ENCODE measurements around the gene CIAO2B. TPM values are rescaled to one million over a fixed set of nuclear protein-coding genes. Genes with fewer than 3 reads are reported as not detected.
"Not testable (repeated sequence)": the region's sequence is repeated elsewhere in the genome, so short reads cannot be mapped to it uniquely, and the experiment has no call there.

CIAO2B gene
- total RNA-seq, 1 donor from 2014 or later, result 63.1 TPM

DNA sequence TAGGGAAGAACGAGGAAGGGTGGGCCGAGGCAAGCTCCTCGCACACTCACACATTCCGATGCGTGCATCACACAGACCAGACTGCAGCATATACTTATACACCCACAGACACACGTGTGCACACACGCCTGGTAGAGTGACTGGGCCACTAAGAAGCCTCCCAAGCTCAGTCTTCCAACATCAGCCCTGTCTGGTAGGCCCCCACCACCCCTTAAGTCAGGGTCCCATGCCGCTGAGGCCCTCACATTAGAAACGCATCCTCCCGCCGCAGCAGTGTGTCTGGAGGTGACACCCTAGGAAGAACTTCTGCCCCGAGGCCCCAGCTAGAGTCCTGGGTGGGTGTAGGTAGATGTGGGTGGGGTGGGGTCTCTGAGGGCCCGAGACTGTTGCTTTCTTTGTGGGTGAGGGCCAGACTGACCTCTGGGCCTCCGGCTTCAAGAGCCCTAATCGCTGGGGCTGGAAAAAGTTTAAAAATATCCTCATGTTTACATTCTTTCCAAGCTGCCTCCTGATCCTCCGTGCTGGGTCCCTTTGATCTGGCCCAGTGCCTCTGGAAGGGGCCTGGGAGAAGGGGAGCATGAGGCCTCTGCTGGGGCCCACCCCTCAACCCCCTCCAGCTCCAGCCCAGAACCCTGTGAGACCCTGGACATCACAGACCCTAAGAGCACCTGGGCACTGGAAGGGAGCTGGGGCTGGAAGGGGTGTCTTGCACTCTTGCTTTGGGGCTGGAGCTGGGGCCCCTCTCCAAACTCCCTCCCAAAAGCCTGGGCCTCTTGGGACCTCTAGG lies 29.2 kb downstream of the CIAO2B start:
- no peak for DNase-seq (ENCODE audit: low spot score)

DNA sequence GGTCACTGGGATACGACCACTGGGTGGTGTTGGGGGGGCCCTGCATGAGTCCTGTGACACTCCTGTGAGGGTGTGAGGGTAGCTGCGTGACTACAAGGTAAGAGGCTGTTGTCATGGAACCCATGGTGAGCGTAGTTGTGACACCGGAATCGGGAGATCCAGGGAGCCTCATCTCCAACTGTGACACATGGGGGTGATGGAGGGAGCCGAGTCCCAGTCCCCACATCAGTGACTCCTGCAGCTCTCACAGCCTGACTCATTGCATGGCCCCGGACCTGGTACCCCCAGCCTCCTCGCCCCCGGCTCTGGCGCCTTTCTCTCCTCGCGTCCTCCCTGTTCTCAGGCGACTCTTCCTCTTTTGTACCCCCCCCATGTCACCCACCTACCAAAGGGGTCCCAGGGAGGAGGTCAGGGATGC lies 29.8 kb downstream of the CIAO2B start:
- DNase-seq (ENCODE audit: low spot score), result no peak

DNA sequence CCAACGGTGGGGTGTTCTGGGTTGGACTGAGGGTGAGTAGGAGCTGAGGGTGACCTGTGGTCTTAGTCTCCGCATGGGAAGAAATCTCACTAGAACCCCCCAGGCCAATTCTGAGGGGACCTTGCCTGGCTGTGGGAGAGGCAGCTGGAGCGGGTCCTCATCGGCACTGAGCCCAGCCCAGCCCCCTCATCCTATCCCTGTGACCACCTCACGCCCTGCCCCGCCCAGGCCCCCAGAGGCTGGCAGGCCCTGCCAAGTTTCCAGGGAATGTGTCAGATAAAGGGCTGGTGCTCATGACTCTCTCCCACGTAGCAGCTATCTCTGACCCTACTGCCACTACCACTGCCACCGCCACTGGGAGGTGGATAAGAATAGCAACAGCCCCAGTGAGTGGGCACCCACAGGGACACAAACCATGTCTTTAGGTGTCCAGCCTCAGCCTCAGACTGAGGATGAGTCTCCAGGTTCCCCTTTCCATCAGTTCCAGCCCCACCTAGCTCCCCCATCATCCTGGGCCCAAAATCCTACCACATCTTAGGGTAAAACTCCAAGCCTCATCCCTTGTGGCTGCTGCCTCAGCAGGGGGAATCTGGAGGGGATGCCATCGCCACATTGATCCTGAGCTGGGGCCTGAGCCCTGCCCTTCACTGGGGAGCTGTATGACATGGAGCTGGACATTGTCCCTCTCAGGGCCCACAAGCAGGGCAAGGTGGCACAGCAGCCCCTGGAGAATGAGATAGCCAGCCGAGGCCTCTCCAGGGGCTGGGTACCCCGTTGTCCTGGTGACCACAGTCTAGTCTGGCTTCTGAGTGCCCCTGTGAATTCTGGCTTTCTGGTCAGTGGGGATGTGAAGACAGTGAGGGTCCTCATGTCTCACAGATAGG lies 30.4 kb downstream of the CIAO2B start:
- no peak for DNase-seq (ENCODE audit: low spot score)

DNA sequence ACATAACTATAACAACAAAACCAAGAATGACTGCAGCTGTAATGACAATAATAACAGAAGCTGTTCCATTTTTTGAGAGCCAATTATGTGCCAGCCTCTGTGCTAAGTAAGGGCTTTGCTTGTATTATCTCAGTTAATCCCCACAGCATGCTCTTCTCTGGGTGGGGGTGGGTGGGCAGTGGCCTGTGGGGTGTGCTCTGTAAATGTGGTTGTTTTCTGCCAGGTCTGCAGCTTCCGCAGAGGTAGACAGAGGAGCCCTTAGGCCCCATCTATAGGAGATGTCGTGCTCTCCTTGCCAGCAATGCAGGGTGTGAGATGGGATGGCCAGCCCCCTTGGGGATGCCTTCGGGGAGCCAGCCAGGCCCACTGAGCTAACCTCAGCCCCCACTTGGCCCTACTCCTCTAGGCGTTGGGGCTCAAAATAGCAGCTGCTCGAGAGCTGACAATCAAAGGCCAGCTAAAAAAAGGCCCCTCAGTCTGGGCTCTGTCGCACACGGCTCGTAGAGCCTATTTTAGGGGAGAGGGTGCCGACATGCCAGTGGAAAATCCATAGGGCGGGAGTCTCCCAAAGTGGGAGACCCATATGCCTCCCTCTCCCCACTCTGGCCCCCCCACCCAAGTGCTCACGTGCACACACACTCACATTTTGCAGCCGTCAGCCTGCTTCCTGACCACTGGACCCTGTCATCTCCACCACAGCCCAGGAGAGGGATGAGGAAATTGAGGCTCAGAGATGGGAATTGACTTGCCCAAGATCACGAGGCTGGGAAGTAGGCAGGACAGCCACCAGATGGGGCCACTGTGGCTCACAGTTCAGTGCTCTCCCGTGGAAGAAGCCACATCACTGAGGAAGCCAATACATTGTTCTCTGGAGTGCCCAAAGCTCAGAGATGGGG lies 31.3 kb downstream of the CIAO2B start:
- DNase-seq (ENCODE audit: low spot score), result no peak

DNA sequence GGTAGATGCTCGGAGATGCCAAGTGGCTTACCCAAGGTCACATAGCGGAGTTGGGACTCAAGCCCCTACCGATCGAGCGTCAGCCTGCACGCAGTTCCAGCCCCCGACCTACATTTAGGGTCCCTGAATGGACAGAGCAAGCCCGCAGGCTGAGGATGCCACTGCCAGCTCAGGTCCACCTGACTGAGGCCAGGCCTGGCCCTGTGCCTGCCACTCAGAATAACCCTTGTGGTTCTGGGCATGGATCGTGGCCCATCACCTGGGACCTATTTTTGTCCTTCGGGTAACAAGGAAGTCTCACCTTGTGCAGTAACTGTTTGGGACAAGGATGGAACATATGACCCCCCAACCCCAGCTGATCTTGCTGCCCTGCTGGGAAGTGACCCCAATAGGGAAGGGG lies 32.6 kb downstream of the CIAO2B start:
- no peak for DNase-seq (ENCODE audit: low spot score)

DNA sequence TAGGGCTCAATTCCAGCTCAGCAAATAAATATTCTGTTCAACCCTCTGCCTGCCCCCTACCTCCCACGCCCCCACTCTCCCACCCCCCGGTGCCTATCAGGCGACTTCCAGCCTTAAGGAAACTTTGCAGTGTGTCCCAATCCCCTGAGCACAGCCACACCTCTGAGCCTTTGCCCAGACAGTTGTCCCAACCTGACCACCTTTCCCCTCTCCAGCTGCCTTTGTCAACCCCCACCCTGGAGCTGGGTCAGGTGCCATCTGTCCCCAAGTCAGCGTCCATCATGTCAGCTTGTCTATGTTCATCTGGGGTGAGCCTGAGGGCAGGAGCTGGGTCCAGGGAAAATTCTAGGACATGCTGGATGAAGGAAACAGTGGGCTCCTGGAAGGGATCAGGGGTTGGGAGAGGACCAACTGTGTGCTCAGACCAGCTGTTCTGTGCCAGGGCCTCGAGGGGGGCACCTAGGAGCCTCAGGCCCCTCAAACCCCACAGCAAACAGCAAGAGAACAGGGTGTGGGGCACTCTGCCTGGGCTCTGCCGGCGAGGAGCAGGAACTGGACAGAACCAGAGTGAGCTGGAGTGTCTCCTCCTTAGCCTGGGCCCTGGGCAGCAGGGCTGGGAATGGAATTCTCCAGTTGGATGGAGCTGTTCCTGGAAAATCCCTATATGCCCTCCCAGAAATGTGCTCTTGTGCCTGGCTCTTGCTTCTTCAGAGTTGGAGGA lies 33.3 kb downstream of the CIAO2B start:
- DNase-seq (ENCODE audit: low spot score), result no peak

DNA sequence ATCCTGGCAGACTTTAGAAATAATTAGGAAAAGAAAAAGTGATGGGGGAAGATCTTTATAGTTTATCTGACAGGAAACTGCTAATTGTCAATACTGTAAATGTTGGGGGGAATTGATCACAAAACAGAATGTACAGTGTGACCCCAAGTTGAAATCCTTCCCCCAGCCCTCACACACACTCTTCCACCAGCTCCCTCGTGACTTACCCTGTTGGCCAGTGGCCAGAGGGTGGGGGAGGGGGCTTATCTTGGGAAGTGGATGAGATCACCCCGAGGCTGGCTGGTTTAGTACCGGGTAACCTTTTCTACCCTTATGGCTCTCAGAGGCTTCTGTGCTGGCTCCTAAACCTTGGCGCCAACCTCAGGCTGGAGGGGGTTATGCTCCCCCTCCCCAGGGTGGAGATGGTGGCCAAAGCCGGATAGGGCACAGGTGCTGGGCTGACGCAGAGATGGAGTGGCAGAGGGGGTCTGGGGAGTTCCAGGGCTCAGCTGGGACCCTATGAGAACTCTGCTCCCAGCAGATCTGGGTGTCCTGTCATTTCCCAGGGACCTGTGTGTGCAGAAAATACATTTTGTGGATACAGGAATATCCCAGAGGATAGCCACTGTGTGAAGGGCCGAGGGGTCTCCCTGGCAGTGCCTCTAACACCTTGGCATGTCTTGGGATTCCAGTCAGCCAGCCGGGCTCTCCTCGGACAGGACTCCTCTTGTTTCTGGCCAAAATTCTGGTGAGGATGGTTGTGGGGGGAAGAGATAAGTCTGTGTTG lies 34.1 kb downstream of the CIAO2B start:
- DNase-seq (ENCODE audit: low spot score), result no peak

DNA sequence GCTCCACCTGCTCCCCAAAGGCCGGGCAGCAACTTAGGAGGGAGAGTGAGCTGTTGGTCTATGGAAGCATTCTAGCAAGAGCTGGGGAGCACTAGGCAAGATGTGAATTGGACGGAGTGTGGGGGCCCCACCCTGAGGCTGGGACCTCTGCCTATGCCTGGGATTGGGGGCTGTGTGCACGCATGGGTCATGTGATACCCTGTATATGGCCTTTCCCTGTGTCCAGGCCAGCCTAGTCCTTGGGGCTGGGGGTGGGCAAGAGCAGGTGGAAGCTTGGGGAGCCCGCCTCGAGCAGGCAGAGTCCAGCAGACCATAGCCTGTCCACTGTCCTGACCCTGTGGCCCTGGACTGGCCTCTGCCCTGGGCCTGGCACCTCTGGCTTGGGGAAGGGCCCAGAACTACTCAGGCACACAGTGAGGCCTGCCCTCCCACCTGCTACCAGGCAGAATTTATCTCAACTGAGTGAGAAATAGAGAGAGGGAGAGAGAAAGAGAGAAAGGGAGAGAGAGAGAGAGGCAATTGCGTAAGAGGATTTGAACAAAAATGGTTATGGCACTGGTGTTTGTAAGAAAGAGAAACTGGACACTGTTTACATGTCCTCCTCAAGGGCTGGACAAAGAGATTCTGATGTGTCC lies 34.8 kb downstream of the CIAO2B start:
- no peak for DNase-seq (ENCODE audit: low spot score)

DNA sequence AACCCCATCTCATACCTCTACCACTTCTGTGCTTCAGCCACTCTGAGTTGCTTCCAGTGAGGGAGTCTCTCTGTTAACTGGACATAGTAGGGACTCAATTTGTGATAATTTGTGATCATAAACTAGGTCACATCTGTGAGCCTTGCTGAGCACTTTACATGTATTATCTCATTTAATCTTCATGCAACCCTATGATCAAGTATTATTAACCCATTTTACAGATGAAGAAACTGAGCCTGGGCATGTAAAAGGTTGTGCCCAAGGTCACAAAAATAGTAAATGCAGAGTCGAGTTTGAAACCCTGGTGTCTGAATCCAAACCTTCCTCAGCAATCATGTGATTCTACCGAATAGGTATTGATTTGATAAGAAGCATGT lies 35.3 kb downstream of the CIAO2B start:
- DNase-seq (ENCODE audit: low spot score), result no peak

DNA sequence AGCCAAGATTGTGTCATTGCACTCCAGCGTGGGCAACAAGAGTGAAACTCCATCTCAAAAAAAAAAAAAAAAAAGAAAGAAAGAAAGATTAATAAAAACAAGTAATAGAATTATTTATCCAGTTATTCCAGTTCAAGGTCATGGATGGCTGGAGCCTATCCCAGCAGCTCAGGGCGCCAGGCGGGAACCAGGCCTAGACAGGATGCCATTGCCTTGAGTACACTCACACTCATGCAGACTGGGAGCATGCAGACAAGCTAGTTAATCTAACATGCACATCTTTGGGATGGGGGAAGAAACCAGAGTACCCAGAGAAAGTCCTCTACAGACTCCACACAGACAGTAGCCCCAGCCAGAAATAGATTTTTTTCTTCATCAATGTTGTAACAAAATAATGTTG lies 36.0 kb downstream of the CIAO2B start:
- no peak for DNase-seq (ENCODE audit: low spot score)

DNA sequence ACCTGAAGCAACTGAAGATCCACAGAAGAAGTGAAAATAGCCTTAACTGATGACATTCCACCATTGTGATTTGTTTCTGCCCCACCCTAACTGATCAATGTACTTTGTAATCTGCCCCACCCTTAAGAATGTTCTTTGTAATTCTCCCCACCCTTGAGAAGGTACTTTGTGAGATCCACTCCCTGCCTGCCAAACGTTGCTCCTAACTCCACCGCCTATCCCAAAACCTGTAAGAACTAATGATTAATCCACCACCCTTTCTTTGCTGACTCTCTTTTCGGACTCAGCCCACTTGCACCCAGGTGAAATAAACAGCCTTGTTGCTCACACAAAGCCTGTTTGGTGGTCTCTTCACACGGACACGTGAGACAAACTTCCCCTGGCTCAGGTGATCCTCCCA lies 37.5 kb downstream of the CIAO2B start:
- not testable (repeated sequence) for DNase-seq (ENCODE audit: low spot score)

DNA sequence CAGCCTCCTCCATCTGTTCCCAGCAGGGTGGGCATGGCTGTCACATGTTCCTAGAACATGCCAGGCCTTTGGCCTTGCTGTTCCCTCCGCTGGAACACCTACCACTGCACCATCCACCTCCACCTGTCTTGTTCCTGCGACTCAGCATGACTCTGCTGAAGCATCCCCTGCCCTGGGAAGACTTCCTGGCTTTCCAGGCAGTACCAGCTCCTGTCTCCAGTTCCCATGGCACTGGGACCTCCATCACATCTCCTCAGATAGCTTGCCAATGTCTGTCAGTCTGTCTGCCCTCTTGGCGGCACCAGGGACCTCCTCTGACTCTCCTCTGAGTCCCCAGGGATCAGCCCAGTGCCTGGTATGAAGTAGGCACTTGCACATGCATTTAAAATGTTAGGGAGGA lies 38.2 kb downstream of the CIAO2B start:
- no peak for DNase-seq (ENCODE audit: low spot score)

DNA sequence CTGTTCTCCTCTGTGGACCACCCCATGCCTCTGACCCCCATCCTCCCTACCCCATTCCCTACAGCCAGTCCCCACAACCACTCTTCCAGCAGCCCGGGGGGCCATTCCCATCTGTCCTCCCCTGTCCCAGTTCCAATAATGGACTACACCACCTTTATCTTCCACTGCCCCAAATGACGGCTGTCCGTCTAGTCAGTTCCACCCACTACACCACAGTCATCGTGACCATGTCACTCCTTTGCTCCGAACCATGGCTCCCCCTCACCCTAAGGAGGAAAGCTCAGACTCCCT lies 38.6 kb downstream of the CIAO2B start:
- no peak for DNase-seq (ENCODE audit: low spot score)

DNA sequence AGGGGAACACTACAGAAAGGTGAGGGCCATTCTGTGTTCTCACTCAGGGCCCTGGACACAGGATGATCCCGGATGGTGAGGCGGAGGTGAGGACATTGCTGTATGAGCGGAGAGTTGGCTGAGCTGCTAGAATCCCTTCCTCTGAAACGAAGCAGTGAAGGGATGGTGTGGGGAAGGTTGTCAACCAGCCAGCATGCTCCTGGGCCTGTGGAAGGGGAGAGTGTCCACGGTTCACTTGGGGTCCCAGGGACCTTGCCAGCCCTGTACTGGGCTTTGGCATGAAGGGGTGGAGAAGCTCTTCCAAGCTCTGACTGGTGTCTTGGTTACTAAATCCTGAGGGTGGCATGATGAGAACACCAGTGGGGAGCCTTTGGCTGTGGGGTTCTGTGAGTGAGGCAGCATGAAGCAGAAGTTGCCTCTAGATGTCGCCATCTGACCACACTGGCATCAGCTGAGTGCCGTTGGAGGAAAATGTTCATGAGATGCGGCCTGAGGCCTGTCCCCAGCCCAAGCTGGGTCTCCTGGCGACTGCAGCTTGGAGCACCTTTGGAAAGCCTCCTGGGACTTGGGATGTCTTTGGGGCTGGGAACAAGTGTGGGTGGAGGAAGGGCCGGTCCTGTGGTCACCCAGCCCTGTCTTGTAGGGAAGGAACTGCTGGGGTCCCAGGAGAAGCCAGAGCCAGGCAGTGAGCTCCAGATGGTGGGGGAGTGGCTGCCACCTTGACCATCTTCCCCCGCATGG lies 39.1 kb downstream of the CIAO2B start:
- no peak for DNase-seq (ENCODE audit: low spot score)

DNA sequence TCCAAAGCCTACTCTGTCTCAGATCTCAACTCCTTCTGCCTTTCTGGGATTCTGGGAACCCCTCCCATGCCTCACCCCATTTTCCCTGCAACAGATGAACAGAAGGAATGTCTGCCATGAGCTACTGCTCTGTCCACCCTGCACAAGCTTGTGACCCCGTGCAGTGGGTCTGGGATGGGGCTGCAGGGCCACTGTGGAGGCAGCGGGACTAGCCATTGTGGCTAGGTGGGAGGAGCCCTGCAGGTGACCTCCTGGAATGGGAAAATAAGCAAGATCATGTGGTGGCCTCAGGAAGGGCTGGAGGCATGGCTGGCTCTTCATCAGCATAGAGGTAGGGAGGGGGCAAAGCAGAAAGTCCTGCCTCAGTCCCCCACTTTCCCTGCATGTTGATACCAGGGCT lies 40.1 kb downstream of the CIAO2B start:
- no peak for DNase-seq (ENCODE audit: low spot score)

DNA sequence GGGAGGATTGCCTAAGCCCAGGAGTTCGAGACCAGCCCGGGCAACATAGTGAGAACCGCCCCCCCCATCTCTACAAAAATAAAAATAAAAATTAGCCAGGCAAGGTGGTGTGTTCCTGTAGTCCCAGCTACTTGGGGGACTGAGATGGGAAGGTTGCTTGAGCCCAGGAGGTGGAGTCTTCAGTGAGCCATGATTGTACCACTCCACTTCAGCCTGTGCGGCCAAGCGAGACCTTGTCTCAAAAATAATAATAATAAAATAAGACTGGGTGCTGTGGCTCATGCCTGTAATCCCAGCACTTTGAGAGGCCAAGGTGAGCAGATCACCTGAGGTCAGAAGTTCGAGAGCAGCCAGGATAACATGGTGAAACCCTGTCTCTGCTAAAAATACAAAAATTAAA lies 42.4 kb downstream of the CIAO2B start:
- no peak for DNase-seq (ENCODE audit: low spot score)

DNA sequence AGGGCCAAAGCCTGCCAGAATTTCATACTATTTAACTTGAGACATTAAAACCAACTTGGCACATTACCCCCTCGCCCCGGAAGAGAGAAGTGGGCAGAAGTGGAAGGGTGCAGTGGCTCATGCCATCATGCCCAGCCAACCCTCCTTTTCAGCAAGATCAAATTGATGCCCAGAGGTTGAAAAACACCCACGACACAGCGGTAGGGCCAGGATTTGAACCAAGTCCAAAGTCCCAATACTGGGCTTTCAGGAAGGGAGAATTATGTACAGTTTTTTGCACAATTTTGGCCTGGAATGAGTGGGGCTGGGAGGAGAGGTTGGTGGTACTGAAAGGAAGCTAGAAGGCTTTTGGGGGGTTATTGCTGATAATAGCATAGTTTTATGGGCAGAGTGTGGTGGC lies 42.8 kb downstream of the CIAO2B start:
- DNase-seq (ENCODE audit: low spot score), result no peak

DNA sequence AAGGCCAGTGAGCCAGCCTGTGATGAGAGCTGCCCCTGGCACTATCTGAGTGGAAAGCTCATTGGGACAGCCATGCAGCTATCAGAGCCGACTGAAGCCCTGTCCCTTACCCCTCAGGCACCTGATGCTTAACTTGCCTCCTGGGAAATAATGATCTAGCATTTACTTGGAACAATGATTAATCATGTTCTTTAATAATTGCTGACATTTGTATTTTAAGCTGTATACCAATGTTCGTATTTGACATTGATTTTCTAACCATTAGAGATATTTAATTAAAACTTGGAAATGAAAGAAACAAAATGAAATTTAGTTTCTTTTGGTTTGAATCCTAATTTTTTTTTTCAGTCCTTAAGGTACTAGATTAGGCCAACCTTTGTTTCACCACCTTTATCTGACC lies 43.4 kb downstream of the CIAO2B start:
- DNase-seq (ENCODE audit: low spot score), result no peak

DNA sequence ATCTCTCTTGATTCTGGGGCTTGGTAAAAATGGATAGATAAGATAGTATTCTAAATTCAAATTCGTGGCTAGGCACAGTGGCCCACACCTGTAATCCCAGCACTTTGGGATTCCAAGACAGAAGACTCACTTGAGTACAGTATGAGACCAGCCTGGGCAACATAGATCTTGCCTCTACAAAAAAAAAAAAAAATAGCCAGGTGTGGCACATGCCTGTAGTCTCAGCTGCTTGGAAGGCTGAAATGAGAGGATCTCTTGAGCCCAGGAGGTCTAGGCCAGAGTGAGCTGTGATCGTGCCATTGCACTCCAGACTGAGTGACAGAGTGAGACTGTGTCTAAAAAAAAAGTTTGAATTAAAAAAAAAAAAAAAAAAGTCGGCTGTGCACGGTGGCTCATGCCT lies 44.6 kb downstream of the CIAO2B start:
- DNase-seq (ENCODE audit: low spot score), result no peak
